ENCODE data around the gene DTD2. TPM values are rescaled to one million over a fixed set of nuclear protein-coding genes. Genes with fewer than 3 reads are reported as not detected.
A peak's percentile ranks its signal among the peaks of the same experiment; 100 is the strongest.

Gene DTD2
- total and polyA plus RNA-seq, 2 of the 4 experiments (the other 2 are of a cell fraction) = 16.9 to 24.9 TPM

DNA sequence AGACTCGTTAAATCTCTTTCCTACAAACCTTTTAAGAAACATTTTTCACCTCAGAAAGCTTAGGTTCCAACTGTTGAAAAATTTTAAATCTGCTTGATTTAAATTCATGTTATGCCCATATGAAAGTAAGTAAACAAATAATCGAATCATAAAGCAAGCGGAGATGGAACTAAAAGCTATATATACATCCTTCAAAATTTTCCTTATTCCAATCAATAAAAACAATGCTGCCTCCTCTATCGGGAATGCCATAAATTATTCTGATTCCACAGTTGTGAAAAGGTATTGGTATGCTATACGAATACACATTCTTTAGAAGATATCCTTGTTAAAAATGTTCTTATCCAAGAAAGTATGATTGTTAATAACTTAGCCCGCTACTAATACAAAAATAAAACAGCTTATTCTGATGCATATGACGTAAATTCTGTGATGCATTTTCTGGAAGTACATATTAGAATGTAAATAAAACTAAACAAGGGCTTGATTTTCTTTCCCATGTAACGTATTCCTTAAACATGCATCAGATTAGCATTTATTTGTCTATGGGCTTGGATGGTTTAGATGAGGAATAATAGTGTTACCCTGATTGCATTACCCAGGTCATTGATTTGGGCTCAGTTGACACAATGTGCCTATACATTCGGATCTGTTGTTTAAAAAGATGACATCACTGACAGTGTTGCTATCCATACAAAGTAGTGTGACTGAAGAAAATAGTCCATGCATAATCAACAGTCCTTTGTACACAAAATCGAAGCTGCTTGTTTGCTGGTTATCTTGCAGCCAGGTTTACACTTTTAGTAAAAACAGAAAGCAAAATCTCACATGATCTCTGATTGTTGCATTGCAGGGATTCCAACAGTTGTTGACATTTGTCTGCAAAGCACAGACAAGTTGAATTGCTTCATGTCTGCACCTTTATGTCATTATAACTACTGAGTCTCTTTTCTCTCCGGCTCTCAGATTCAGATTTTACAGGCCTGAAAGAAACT is 656 bp upstream of the DTD2 start:
- H2AK9ac ChIP-seq (replicated peaks; ENCODE audit: low read depth, low read length, poor library complexity) = no peak overlapping the region
- H3K23ac ChIP-seq (ENCODE audit: low read depth, low read length) = no peak overlapping the region
- peak overlapping the region; percentile 36; the same call in 1 of the 2 replicates for H3K9ac ChIP-seq (ENCODE audit: low read depth, low read length)
- H2BK20ac ChIP-seq (ENCODE audit: low read depth, low read length) = no peak overlapping the region
- no peak overlapping the region; the same call in 1 of the 2 replicates for H3K14ac ChIP-seq (replicated peaks; ENCODE audit: low read depth, low read length)
- CTCF ChIA-PET = interaction anchor here (1.4 kb wide), 1 partner anchor 9 kb away, joined by 3 read pairs; no protein-coding TSS in a partner anchor
- peak overlapping the region; percentile 68; the same call in 1 of the 2 replicates for H4K5ac ChIP-seq (ENCODE audit: low read depth, low read length)
- peak overlapping the region in 1 of 2 experiments; percentile 49; a peak in 3 of 4 replicates for H4K8ac ChIP-seq (ENCODE audit: low read depth in 2 of 2, low read length in 2 of 2)
- no TSS peak for BruUV-seq (replicated peaks)
- H3K9me3 ChIP-seq (ENCODE audit: control insufficient read depth, insufficient read depth, low read length) = no peaks in the 10 kb centered on the region
- H2BK15ac ChIP-seq (ENCODE audit: low read depth, low read length) = no peak overlapping the region
- peak overlapping the region; percentile 74; the same call in 1 of the 2 replicates for H3K4me2 ChIP-seq (ENCODE audit: low read depth, low read length)
- H2BK120ac ChIP-seq (ENCODE audit: low read depth, low read length) = no peak overlapping the region
- DNase-seq (no peak), ATAC-seq (ENCODE audit: low read depth) (no peak)
- H3K79me1 ChIP-seq (ENCODE audit: low read depth in 1 of 2, low read length in 2 of 2) = peaks cover 9% of the 10 kb centered on the region in 2 experiments; a peak in 3 of 4 replicates
- peak overlapping the region; percentile 13 for H2BK5ac ChIP-seq (ENCODE audit: low read depth, low read length, poor library complexity, severe bottlenecking)
- H3K4ac ChIP-seq (ENCODE audit: low read depth, low read length) = no peak overlapping the region
- no peaks in the 10 kb centered on the region for H3K9me1 ChIP-seq (ENCODE audit: insufficient read depth, low read length)
- dilution Hi-C loops (cut with HindIII; ENCODE audit: low sequenced_read_pairs, unreplicated experiment) (no loop called here), intact Hi-C loops (cut with micrococcal nuclease) (loop anchor here (5.0 kb wide), 1 partner anchor 1104 kb away; no protein-coding TSS in a partner anchor), in situ Hi-C loops (cut with MboI; ENCODE audit: low sequenced_read_pairs) (no loop called here)
- no peak overlapping the region for H3K18ac ChIP-seq (ENCODE audit: low read depth, low read length)
- H3K27me3 ChIP-seq (ENCODE audit: control insufficient read depth, insufficient read depth, low read length) = no peaks in the 10 kb centered on the region
- H3K36me3 ChIP-seq (ENCODE audit: control insufficient read depth, insufficient read depth, low read length) = no peaks in the 10 kb centered on the region
- no peaks in the 10 kb centered on the region for H4K20me1 ChIP-seq (ENCODE audit: insufficient read depth, low read length)
- no peak overlapping the region for H3K27ac ChIP-seq (ENCODE audit: insufficient read depth, low read length)
- POLR2A ChIA-PET (ENCODE audit: unreplicated experiment) = interaction anchor here (0.7 kb wide), 1 partner anchor 614 kb away, joined by 3 read pairs; no protein-coding TSS in a partner anchor
- H2AK5ac ChIP-seq (ENCODE audit: low read depth, low read length) = no peak overlapping the region
- peaks cover 2% of the 10 kb centered on the region; the same call in 1 of the 2 replicates for H3K4me1 ChIP-seq (ENCODE audit: control insufficient read depth, insufficient read depth, low read length)
- 50% methylated on average over 1 of the region's 11 CpGs; no CpG with 5 or more reads in 1 of the 2 experiments for WGBS, 2 experiments (ENCODE audit: extremely low coverage in 2 of 2, insufficient read length in 1 of 2)
- TF ChIP-seq RAD21 (IDR thresholded peaks at IDR 0.05; ENCODE audit: low read length) (no peak), BHLHE40 (IDR thresholded peaks at IDR 0.05; ENCODE audit: low read depth, low read length) (no peak), FOS (IDR thresholded peaks at IDR 0.05; ENCODE audit: low read depth, low read length) (no peak), MAZ (IDR thresholded peaks at IDR 0.05; ENCODE audit: borderline replicate concordance, low read depth, low read length) (no peak), MXI1 (IDR thresholded peaks at IDR 0.05; ENCODE audit: borderline replicate concordance, low read depth, low read length) (no peak), RFX5 (IDR thresholded peaks at IDR 0.05; ENCODE audit: low read depth, low read length) (no peak), CHD1 (IDR thresholded peaks at IDR 0.05; ENCODE audit: low read depth, low read length) (no peak)
- TF ChIP-seq, protein P1, sequence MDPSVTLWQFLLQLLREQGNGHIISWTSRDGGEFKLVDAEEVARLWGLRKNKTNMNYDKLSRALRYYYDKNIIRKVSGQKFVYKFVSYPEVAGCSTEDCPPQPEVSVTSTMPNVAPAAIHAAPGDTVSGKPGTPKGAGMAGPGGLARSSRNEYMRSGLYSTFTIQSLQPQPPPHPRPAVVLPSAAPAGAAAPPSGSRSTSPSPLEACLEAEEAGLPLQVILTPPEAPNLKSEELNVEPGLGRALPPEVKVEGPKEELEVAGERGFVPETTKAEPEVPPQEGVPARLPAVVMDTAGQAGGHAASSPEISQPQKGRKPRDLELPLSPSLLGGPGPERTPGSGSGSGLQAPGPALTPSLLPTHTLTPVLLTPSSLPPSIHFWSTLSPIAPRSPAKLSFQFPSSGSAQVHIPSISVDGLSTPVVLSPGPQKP (IDR thresholded peaks at IDR 0.05; ENCODE audit: borderline replicate concordance, low read depth, low read length) = no peak
- TF ChIP-seq, protein P2, sequence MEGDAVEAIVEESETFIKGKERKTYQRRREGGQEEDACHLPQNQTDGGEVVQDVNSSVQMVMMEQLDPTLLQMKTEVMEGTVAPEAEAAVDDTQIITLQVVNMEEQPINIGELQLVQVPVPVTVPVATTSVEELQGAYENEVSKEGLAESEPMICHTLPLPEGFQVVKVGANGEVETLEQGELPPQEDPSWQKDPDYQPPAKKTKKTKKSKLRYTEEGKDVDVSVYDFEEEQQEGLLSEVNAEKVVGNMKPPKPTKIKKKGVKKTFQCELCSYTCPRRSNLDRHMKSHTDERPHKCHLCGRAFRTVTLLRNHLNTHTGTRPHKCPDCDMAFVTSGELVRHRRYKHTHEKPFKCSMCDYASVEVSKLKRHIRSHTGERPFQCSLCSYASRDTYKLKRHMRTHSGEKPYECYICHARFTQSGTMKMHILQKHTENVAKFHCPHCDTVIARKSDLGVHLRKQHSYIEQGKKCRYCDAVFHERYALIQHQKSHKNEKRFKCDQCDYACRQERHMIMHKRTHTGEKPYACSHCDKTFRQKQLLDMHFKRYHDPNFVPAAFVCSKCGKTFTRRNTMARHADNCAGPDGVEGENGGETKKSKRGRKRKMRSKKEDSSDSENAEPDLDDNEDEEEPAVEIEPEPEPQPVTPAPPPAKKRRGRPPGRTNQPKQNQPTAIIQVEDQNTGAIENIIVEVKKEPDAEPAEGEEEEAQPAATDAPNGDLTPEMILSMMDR (conservative IDR thresholded peaks at IDR 0.05; ENCODE audit: low read depth, low read length) = no peak
- TF ChIP-seq, protein P3, sequence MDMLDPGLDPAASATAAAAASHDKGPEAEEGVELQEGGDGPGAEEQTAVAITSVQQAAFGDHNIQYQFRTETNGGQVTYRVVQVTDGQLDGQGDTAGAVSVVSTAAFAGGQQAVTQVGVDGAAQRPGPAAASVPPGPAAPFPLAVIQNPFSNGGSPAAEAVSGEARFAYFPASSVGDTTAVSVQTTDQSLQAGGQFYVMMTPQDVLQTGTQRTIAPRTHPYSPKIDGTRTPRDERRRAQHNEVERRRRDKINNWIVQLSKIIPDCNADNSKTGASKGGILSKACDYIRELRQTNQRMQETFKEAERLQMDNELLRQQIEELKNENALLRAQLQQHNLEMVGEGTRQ (IDR thresholded peaks at IDR 0.05; ENCODE audit: low read depth, low read length) = no peak
- no peak overlapping the region for H3K56ac ChIP-seq (ENCODE audit: extremely low read depth, insufficient read depth, low read length)
- H3K4me3 ChIP-seq (ENCODE audit: insufficient read depth, low read depth, low read length) = no peak overlapping the region
- no peak overlapping the region for H4K91ac ChIP-seq (ENCODE audit: insufficient read depth, low read depth, low read length)
- no peak overlapping the region for H2AFZ ChIP-seq (replicated peaks; ENCODE audit: low read length, poor library complexity)
